SKM-1 (cell line): ENCODE results near the gene CDKN2A.

Source experiments
- DNase-seq: peaks from one replicate; lab custom pipeline; 2025; ENCODE audit not compliant: unreplicated experiment; lab: John Stamatoyannopoulos, UW

The CDKN2A gene

GRCh38 chr9:21945606-21946005 is 48.6 kb downstream of the CDKN2A start:
- DNase-seq, result no peak

- DNase-seq, result no peak
Measured at GRCh38 chr9:21943464-21943863, 50.7 kb downstream of the CDKN2A start.

GRCh38 chr9:21941337-21941995 is 52.7 kb downstream of the CDKN2A start:
- DNase-seq, result no peak

- no peak for DNase-seq
Measured at GRCh38 chr9:21936161-21936560, 58.0 kb downstream of the CDKN2A start.

- no peak for DNase-seq
Measured at GRCh38 chr9:21935631-21936030, 58.6 kb downstream of the CDKN2A start.

- no peak for DNase-seq
Measured at GRCh38 chr9:21933865-21934264, 60.3 kb downstream of the CDKN2A start.

GRCh38 chr9:21933281-21933680 is 60.9 kb downstream of the CDKN2A start:
- no peak for DNase-seq

GRCh38 chr9:21931428-21931827 is 62.8 kb downstream of the CDKN2A start:
- DNase-seq, result no peak

- no peak for DNase-seq
Measured at GRCh38 chr9:21927752-21928151, 66.4 kb downstream of the CDKN2A start.

- DNase-seq, result no peak
Measured at GRCh38 chr9:21923694-21924093, 70.5 kb downstream of the CDKN2A start.

- DNase-seq, result no peak
Measured at GRCh38 chr9:21919377-21920362, 74.5 kb downstream of the CDKN2A start.
